H1 (cell line): ENCODE results near the gene GDI2. TPM values are rescaled to one million over a fixed set of nuclear protein-coding genes. Genes with fewer than 3 reads are reported as not detected.

Experiments used
- CTCF ChIA-PET: fragments of 300-600 bp; sonication (Branson Sonifier 250); formaldehyde crosslinking; loops from one replicate; lab custom pipeline; 2021; ENCODE audit not compliant: partially characterized antibody; lab: Charles Lee
- POLR2A ChIA-PET: fragments of 300-600 bp; sonication (Branson Sonifier 250); formaldehyde crosslinking; loops from one replicate; lab custom pipeline; 2021; ENCODE audit warnings: inconsistent platforms; ENCODE audit not compliant: partially characterized antibody; lab: Charles Lee
- DNase-seq, 2 experiments: peaks; one replicate each; pipeline versions ENCODE4 v3.0.0 to v3.0.0-alpha.2; 2010 to 2022; ENCODE audit warnings: low spot score in 2 of 2, low read depth in 1 of 2, mixed read lengths in 1 of 2
- FAIRE-seq: peaks from 2 replicates; lab custom pipeline; 2011; peaks lifted over from hg19 to GRCh38; lab: Jason Lieb, UNC
- H2AFZ ChIP-seq: 2 replicates; pipeline ENCODE4 v1.8.1; 2012; ENCODE audit warnings: low read length, inconsistent platforms
- H2AK5ac ChIP-seq: 2 replicates; pipeline ENCODE4 v1.6.1; 2013; ENCODE audit warnings: low read depth, low read length
- H2BK120ac ChIP-seq: replicated peaks from 2 replicates; pipeline ENCODE3; 2013; ENCODE audit warnings: low read depth, low read length, inconsistent platforms
- H2BK12ac ChIP-seq: 2 replicates; pipeline ENCODE4 v1.6.1; 2013; ENCODE audit warnings: low read depth, low read length
- H2BK15ac ChIP-seq: 2 replicates; pipeline ENCODE4 v1.6.1; 2013; ENCODE audit warnings: low read length
- H2BK20ac ChIP-seq: 2 replicates; pipeline ENCODE4 v1.6.1; 2013; ENCODE audit warnings: low read length
- H2BK5ac ChIP-seq: 2 replicates; pipeline ENCODE4 v1.6.1; 2013; ENCODE audit warnings: low read depth, low read length
- H3K14ac ChIP-seq: 2 replicates; pipeline ENCODE4 v1.6.1; 2013; ENCODE audit warnings: inconsistent platforms; ENCODE audit not compliant: insufficient read length
- H3K18ac ChIP-seq: 2 replicates; pipeline ENCODE4 v1.6.1; 2013; ENCODE audit warnings: low read length; ENCODE audit errors: extremely low read depth
- H3K23ac ChIP-seq: 2 replicates; pipeline ENCODE4 v1.6.1; 2013; ENCODE audit warnings: inconsistent platforms; ENCODE audit not compliant: insufficient read length
- H3K23me2 ChIP-seq: 2 replicates; pipeline ENCODE4 v1.6.1; 2013; ENCODE audit warnings: low read depth, low read length
- H3K27ac ChIP-seq: 2 replicates; pipeline ENCODE4 v1.6.1; 2011; ENCODE audit warnings: low read depth, low read length, inconsistent platforms
- H3K27me3 ChIP-seq, 4 experiments: replicated peaks in 1 of 4; 1 replicate in 1 of 4; 2 replicates in 3 of 4; pipeline versions ENCODE4 v1.6.1 to v1.8.1; 2011 to 2013; ENCODE audit warnings: low read length in 3 of 4, mild to moderate bottlenecking in 3 of 4, inconsistent platforms in 2 of 4, mixed read lengths in 2 of 4, moderate library complexity in 1 of 4; ENCODE audit not compliant: control insufficient read depth in 3 of 4, insufficient read depth in 3 of 4; ENCODE audit errors: extremely low read depth in 1 of 4
- H3K36me3 ChIP-seq, 4 experiments: 2 replicates each; pipeline versions ENCODE4 v1.6.1 to v1.8.1; 2011 to 2013; ENCODE audit warnings: mild to moderate bottlenecking in 4 of 4, low read length in 3 of 4, moderate library complexity in 2 of 4, control low read depth in 1 of 4, inconsistent platforms in 1 of 4; ENCODE audit not compliant: insufficient read depth in 4 of 4, control insufficient read depth in 2 of 4
- H3K4ac ChIP-seq: replicated peaks from 2 replicates; pipeline ENCODE3; 2013; ENCODE audit warnings: low read length, low read depth, mixed read lengths, inconsistent platforms; ENCODE audit not compliant: insufficient read length
- H3K4me1 ChIP-seq, 4 experiments: replicated peaks in 1 of 4; 1 replicate in 1 of 4; 2 replicates in 3 of 4; pipeline versions ENCODE4 v1.6.1 to v1.8.1; 2011 to 2013; ENCODE audit warnings: low read length in 3 of 4, inconsistent platforms in 2 of 4, mixed read lengths in 1 of 4; ENCODE audit not compliant: insufficient read depth in 4 of 4, control insufficient read depth in 3 of 4
- H3K4me2 ChIP-seq, 2 experiments: 2 replicates each; pipeline versions ENCODE4 v1.6.1 to v1.8.1; 2011 to 2013; ENCODE audit warnings: low read depth in 2 of 2, low read length in 2 of 2, control low read depth in 1 of 2, inconsistent platforms in 1 of 2, mild to moderate bottlenecking in 1 of 2; ENCODE audit not compliant: insufficient read depth in 1 of 2
- H3K4me3 ChIP-seq, 4 experiments: fragments of 200-600, 300-600 bp in 1 of 4; sonication (generic), shearing (Covaris generic), sonication (Bioruptor Twin) in 1 of 4; 2 replicates each; pipeline versions ENCODE4 v1.5.1 to v1.8.1; 2011 to 2016; ENCODE audit warnings: low read length in 4 of 4, low read depth in 3 of 4, control low read depth in 2 of 4, inconsistent platforms in 2 of 4, mild to moderate bottlenecking in 2 of 4, mixed read lengths in 1 of 4, moderate library complexity in 1 of 4; ENCODE audit not compliant: insufficient read depth in 2 of 4; ENCODE audit errors: extremely low read depth in 1 of 4
- H3K56ac ChIP-seq: replicated peaks from 2 replicates; pipeline ENCODE3; 2013; ENCODE audit warnings: low read depth, mild to moderate bottlenecking, mixed read lengths, low read length, inconsistent platforms; ENCODE audit not compliant: insufficient read length
- H3K79me1 ChIP-seq: 2 replicates; pipeline ENCODE4 v1.6.1; 2013; ENCODE audit warnings: low read depth, low read length, control low read depth
- H3K79me2 ChIP-seq, 2 experiments: 2 replicates each; pipeline versions ENCODE4 v1.6.1 to v1.8.1; 2012 to 2013; ENCODE audit warnings: low read length in 2 of 2, mild to moderate bottlenecking in 2 of 2, inconsistent platforms in 1 of 2; ENCODE audit not compliant: insufficient read depth in 2 of 2, control insufficient read depth in 1 of 2
- H3K9ac ChIP-seq, 4 experiments: replicated peaks in 1 of 4; 1 replicate in 1 of 4; 2 replicates in 3 of 4; pipeline versions ENCODE4 v1.6.1 to v1.8.1; 2011 to 2013; ENCODE audit warnings: low read depth in 3 of 4, low read length in 3 of 4, control low read depth in 2 of 4, mild to moderate bottlenecking in 2 of 4, moderate library complexity in 2 of 4, inconsistent platforms in 1 of 4; ENCODE audit errors: extremely low read depth in 1 of 4
- H3K9me3 ChIP-seq, 2 experiments: 2 replicates each; pipeline versions ENCODE4 v1.6.1 to v1.8.1; 2012 to 2013; ENCODE audit warnings: mild to moderate bottlenecking in 2 of 2, moderate library complexity in 2 of 2, control low read depth in 1 of 2, inconsistent platforms in 1 of 2, low read depth in 1 of 2, low read length in 1 of 2, mixed read lengths in 1 of 2; ENCODE audit not compliant: insufficient read depth in 2 of 2
- H4K20me1 ChIP-seq, 2 experiments: replicated peaks in 1 of 2; 2 replicates each; pipeline versions ENCODE3 to v1.8.1; 2011 to 2013; ENCODE audit warnings: inconsistent platforms in 2 of 2, low read length in 2 of 2, mild to moderate bottlenecking in 1 of 2; ENCODE audit not compliant: insufficient read depth in 2 of 2, control insufficient read depth in 1 of 2
- H4K5ac ChIP-seq: 2 replicates; pipeline ENCODE4 v1.6.1; 2013; ENCODE audit warnings: low read length, low read depth, mixed read lengths, inconsistent platforms; ENCODE audit not compliant: insufficient read length
- H4K8ac ChIP-seq: 2 replicates; pipeline ENCODE4 v1.8.0; 2013; ENCODE audit warnings: mild to moderate bottlenecking, moderate library complexity, low read length, inconsistent platforms; ENCODE audit not compliant: insufficient read depth; ENCODE audit errors: extremely low read depth
- H4K91ac ChIP-seq: replicated peaks from 2 replicates; pipeline ENCODE3; 2013; ENCODE audit warnings: low read length, mixed read lengths, inconsistent platforms; ENCODE audit not compliant: insufficient read length
- CHD2 ChIP-seq: IDR thresholded peaks from 2 replicates; pipeline ENCODE4 v1.6.1; 2012; ENCODE audit warnings: low read length, improper control_type of control experiment
- CTBP2 ChIP-seq: IDR thresholded peaks from 2 replicates; pipeline ENCODE4 v1.7.0; 2011; ENCODE audit warnings: borderline replicate concordance, mild to moderate bottlenecking, moderate library complexity, mixed read lengths, low read length; ENCODE audit not compliant: insufficient read depth, insufficient read length
- FOSL1 ChIP-seq: IDR thresholded peaks from 2 replicates; pipeline ENCODE4 v1.6.1; 2011; ENCODE audit warnings: mild to moderate bottlenecking, low read depth, low read length, moderate library complexity; ENCODE audit not compliant: insufficient read depth
- HDAC6 ChIP-seq: IDR thresholded peaks from one replicate; pipeline ENCODE4 v1.7.1; 2012; ENCODE audit warnings: low read depth, mild to moderate bottlenecking, inconsistent platforms, low read length, moderate library complexity
- MAX ChIP-seq: IDR thresholded peaks from 2 replicates; pipeline ENCODE4 v1.6.1; 2012; ENCODE audit warnings: inconsistent platforms
- NRF1 ChIP-seq: IDR thresholded peaks from 2 replicates; pipeline ENCODE4 v1.6.1; 2011; ENCODE audit warnings: mild to moderate bottlenecking, low read depth, low read length, improper control_type of control experiment
- RAD21 ChIP-seq, 2 experiments: IDR thresholded peaks in 1 of 2; conservative IDR thresholded peaks in 1 of 2; 2 replicates each; pipeline ENCODE4 v1.6.1; 2011; ENCODE audit warnings: low read depth in 2 of 2, low read length in 2 of 2, improper control_type of control experiment in 1 of 2, inconsistent platforms in 1 of 2, mild to moderate bottlenecking in 1 of 2, moderate library complexity in 1 of 2
- RXRA ChIP-seq: IDR thresholded peaks from 2 replicates; pipeline ENCODE4 v1.6.1; 2011; ENCODE audit warnings: low read depth, mild to moderate bottlenecking, low read length, moderate library complexity; ENCODE audit not compliant: insufficient read depth
- SP2 ChIP-seq: IDR thresholded peaks from 2 replicates; pipeline ENCODE4 v1.6.1; 2012; ENCODE audit warnings: mild to moderate bottlenecking, low read length, inconsistent platforms
- TCF12 ChIP-seq: IDR thresholded peaks from 2 replicates; pipeline ENCODE4 v1.6.1; 2011; ENCODE audit warnings: low read depth, mild to moderate bottlenecking, low read length
- WGBS, 2 experiments: shearing (Covaris generic) in 1 of 2; methylation state at CpG; one replicate each; pipeline versions ENCODE4 v1.1.6 to v1.1.7; 2013 to 2015; ENCODE audit warnings: low lambda C conversion rate in 2 of 2, mixed read lengths in 2 of 2, inconsistent platforms in 1 of 2, low coverage in 1 of 2, missing lambda C conversion rate in 1 of 2; ENCODE audit not compliant: insufficient replicate concordance in 2 of 2, insufficient coverage in 1 of 2, insufficient read length in 1 of 2; ENCODE audit errors: extremely low coverage in 1 of 2, missing lambda C conversion rate in 1 of 2; 5-methylcytosine and 5-hydroxymethylcytosine counted together
- polyA plus RNA-seq, 7 experiments: library from polyadenylated mRNA; depleted of rRNA in 3 of 7; stranded (reverse) in 5 of 7; unstranded in 2 of 7; fragments of >200 nt in 5 of 7; fragments of 200-250 nt in 2 of 7; gene quantifications; 1 replicate in 5 of 7; 2 replicates in 1 of 7; 4 replicates in 1 of 7; pipeline versions ENCODE4 v1.2.1 to v1.2.3, GENCODE V29; 2011 to 2013; ENCODE audit warnings: missing spikeins in 2 of 7, mixed read lengths in 2 of 7
- total RNA-seq: library from RNA; stranded (reverse); fragmentation: NEBNext Ultra II Directional; extraction: Animal tissue kit (Norgen Biotek cat#: 25700); gene quantifications from 2 replicates; pipeline ENCODE4 v1.2.1, GENCODE V29; 2021

The GDI2 gene
- total and polyA plus RNA-seq, 2 of the 8 experiments (the other 6 are each of a cell fraction or from before 2014, with no cell fraction given): 168 to 385 TPM

- Histone ChIP-seq H2AK5ac (no peak overlapping the region), H3K18ac (no peak overlapping the region), H3K23ac (no peak overlapping the region), H3K79me2 (no peaks in the 10 kb centered on the region), H3K9ac (no peak overlapping the region), H2BK15ac (no peak overlapping the region), H3K14ac (no peak overlapping the region), H3K79me1 (no peaks in the 10 kb centered on the region), H4K8ac (no peak overlapping the region), H3K4me3 (no peak overlapping the region), H3K27ac (no peak overlapping the region), H3K36me3 (no peaks in the 10 kb centered on the region), H4K91ac (no peak overlapping the region), H3K23me2 (no peaks in the 10 kb centered on the region), H2BK12ac (no peak overlapping the region), H3K4me2 (no peak overlapping the region), H2BK120ac (no peak overlapping the region), H2AFZ (no peak overlapping the region), H4K5ac (no peak overlapping the region), H3K27me3 (no peaks in the 10 kb centered on the region), H3K4me1 (peaks cover 0 to 2% (median 0%) of the 10 kb centered on the region in 4 experiments; a peak in 1 of 7 replicates), H2BK5ac (no peak overlapping the region), H4K20me1 (no peaks in the 10 kb centered on the region), H3K4ac (no peak overlapping the region), H2BK20ac (no peak overlapping the region), H3K56ac (no peak overlapping the region), H3K9me3 (no peaks in the 10 kb centered on the region)
- no peak for DNase-seq
- ChIA-PET POLR2A (interaction anchor here (0.6 to 3.0 kb wide), 4 partner anchors 29 to 49 kb away, joined by 3 to 10 read pairs (median 4); partner anchors contain the start of gene GDI2), CTCF (interaction anchor here (0.6 to 3.0 kb wide), 8 partner anchors 14 to 155 kb away, joined by 3 to 12 read pairs (median 4); no protein-coding TSS in a partner anchor)
- FAIRE-seq: no peak
- TF ChIP-seq FOSL1 (no peak), NRF1 (no peak), RAD21 (IDR thresholded peaks at IDR 0.05 in 1 of 2, conservative IDR thresholded peaks at IDR 0.05 in 1 of 2; ENCODE audit: low read depth in 2 of 2, low read length in 2 of 2) (no peak), TCF12 (no peak), CTBP2 (no peak), SP2 (no peak), HDAC6 (no peak), MAX (no peak), CHD2 (no peak), RXRA (no peak)
- WGBS, 2 experiments: 91% methylated on average over 4 of the region's 4 CpGs; no CpG with 5 or more reads in 1 of the 2 experiments
These were observed 30.6 kb upstream of the GDI2 start for GRCh38 chr10:5843686-5844344.
